NCI-H2107 treated with DMSO at 0.1 percent for 48 hours (cell line): ENCODE results near the gene TSPAN17.
A peak's percentile ranks its signal among the peaks of the same experiment; 100 is the strongest.
"Not testable (repeated sequence)": the region's sequence is repeated elsewhere in the genome, so short reads cannot be mapped to it uniquely, and the experiment has no call there.

ENCODE experiments used
- DNase-seq: peaks from one replicate; lab custom pipeline; 2025; ENCODE audit not compliant: unreplicated experiment; lab: John Stamatoyannopoulos, UW

The TSPAN17 gene

GRCh38 chr5:176647030-176647842 lies at the start of gene TSPAN17:
TSPAN17 (plus strand) TSS chr5:176647484; CDS start chr5:176647616, 132 bp downstream.
- DNase-seq, result peak; percentile 79

- not testable (repeated sequence) for DNase-seq
These were observed 47.4 kb upstream of the TSPAN17 start for GRCh38 chr5:176599749-176600430.

GRCh38 chr5:176601901-176602482 lies 45.3 kb upstream of the TSPAN17 start:
- DNase-seq, result no peak

GRCh38 chr5:176603091-176603490 lies 44.2 kb upstream of the TSPAN17 start:
- no peak for DNase-seq

- no peak for DNase-seq
These were observed 41.3 kb upstream of the TSPAN17 start for GRCh38 chr5:176606032-176606431.

- no peak for DNase-seq
These were observed 40.4 kb upstream of the TSPAN17 start for GRCh38 chr5:176606875-176607274.

GRCh38 chr5:176608142-176608705 lies 39.1 kb upstream of the TSPAN17 start:
- DNase-seq, result no peak

- no peak for DNase-seq
These were observed 38.2 kb upstream of the TSPAN17 start for GRCh38 chr5:176608937-176609723.

GRCh38 chr5:176609724-176610434 lies 37.4 kb upstream of the TSPAN17 start, which contains the start of gene GPRIN1:
GPRIN1 (minus strand) TSS chr5:176610156; CDS start chr5:176599834, 10,322 bp downstream.
- peak; percentile 11 for DNase-seq

- DNase-seq, result no peak
These were observed 36.9 kb upstream of the TSPAN17 start for GRCh38 chr5:176610435-176610773.

- no peak for DNase-seq
These were observed 35.8 kb upstream of the TSPAN17 start for GRCh38 chr5:176611435-176611834.

- no peak for DNase-seq
These were observed 35.3 kb upstream of the TSPAN17 start for GRCh38 chr5:176612008-176612407.

GRCh38 chr5:176612855-176613254 lies 34.4 kb upstream of the TSPAN17 start:
- DNase-seq, result no peak

GRCh38 chr5:176614805-176615478 lies 32.3 kb upstream of the TSPAN17 start:
- no peak for DNase-seq

- no peak for DNase-seq
These were observed 30.8 kb upstream of the TSPAN17 start for GRCh38 chr5:176616511-176616910.

- no peak for DNase-seq
These were observed 28.5 kb upstream of the TSPAN17 start for GRCh38 chr5:176618783-176619182.

GRCh38 chr5:176619203-176619568 lies 28.1 kb upstream of the TSPAN17 start:
- DNase-seq, result no peak

- DNase-seq, result no peak
These were observed 27.5 kb upstream of the TSPAN17 start for GRCh38 chr5:176619569-176620332.
